GM10266 (cell line): ENCODE results near the gene F8.
"Not testable (repeated sequence)": the region's sequence is repeated elsewhere in the genome, so short reads cannot be mapped to it uniquely, and the experiment has no call there.

Experiments used
- DNase-seq: peaks from one replicate; pipeline ENCODE4 v3.0.0; 2012; ENCODE audit errors: extremely low spot score
- TF ChIP-seq, protein P1 (sequence below): IDR thresholded peaks from 2 replicates; pipeline ENCODE4 v1.5.1; 2012; ENCODE audit warnings: mild to moderate bottlenecking, low read depth; ENCODE audit not compliant: control insufficient read depth, insufficient read depth; ENCODE audit errors: missing control alignments

The F8 gene

DNA sequence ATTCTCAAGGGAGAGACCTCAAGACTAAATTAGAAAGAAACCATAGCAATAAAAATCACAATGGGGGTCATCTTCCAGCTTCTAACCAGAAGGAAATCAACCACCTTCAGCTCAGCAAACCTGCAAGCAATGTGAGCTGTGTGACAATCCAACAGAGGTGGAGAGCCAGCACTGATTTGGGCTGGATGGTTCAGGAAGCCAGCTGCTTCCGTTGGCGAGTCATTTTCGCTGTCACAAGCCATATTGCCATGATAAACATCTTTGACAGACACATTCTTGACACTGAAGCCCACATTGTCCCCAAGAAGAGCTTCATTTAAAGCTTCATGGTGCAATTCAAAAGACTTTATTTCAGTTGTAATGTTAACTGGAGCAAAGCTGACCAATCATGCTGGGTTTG is 113.7 kb downstream of the F8 start:
- DNase-seq = no peak
- TF ChIP-seq, protein P1, sequence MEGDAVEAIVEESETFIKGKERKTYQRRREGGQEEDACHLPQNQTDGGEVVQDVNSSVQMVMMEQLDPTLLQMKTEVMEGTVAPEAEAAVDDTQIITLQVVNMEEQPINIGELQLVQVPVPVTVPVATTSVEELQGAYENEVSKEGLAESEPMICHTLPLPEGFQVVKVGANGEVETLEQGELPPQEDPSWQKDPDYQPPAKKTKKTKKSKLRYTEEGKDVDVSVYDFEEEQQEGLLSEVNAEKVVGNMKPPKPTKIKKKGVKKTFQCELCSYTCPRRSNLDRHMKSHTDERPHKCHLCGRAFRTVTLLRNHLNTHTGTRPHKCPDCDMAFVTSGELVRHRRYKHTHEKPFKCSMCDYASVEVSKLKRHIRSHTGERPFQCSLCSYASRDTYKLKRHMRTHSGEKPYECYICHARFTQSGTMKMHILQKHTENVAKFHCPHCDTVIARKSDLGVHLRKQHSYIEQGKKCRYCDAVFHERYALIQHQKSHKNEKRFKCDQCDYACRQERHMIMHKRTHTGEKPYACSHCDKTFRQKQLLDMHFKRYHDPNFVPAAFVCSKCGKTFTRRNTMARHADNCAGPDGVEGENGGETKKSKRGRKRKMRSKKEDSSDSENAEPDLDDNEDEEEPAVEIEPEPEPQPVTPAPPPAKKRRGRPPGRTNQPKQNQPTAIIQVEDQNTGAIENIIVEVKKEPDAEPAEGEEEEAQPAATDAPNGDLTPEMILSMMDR = no peak

DNA sequence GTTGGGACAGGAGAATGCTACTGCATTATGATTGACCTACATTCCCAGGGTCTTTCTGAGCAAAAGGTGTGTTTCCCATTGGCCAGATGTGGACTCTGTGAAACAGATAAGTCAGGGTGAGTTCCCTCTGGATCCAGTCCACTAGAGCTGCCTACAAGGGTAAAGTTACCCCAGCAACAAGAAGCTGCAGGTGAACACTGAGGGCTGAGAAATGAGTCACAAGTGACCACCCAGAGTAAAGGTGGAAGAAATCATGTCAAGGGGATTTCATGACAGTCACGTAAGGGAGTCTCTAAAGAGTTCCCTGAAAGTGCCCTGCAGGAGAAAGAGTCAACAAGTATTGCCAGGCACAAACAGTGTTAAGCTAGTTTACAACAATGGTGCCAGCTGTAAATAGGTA is 120.1 kb downstream of the F8 start:
- no peak for DNase-seq
- TF ChIP-seq, protein P1 = no peak

DNA sequence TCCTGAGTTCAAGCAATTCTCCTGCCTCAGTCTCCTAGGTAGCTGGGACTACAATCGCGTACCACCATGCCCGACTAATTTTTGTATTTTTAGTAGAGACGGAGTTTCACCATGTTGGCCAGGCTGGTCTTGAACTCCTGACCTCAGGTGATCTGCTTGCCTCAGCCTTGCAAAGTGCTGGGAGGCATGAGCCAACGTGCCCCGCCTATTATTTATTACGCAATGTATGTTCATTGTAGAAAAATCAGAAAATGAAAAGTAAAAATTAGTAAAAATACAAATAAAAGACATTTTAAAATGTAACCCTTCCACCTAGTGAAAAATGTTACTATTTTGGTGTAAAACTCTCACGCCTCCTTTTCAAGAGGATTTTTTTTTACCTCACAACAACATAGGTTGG is 122.2 kb downstream of the F8 start:
- TF ChIP-seq, protein P1 = no peak
- no peak for DNase-seq

DNA sequence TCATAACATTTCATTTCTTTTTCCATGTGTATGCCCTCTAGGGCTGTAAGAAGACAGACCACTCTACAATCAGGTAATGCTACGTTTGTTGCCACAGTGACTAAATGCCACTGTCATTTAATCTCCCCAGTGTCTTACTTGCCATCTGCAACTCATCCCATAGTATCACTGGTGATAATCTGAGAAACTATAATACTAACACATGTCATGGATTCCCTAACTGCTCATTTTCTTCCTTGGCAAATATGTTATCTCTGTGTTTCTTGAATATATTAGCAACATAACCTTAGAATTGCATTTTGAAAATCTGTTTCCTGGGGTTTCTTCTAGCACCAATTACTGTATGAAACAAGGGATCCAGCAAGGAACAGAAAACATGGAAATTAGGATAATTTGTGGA is 130.2 kb downstream of the F8 start:
- TF ChIP-seq, protein P1 = no peak
- no peak for DNase-seq

DNA sequence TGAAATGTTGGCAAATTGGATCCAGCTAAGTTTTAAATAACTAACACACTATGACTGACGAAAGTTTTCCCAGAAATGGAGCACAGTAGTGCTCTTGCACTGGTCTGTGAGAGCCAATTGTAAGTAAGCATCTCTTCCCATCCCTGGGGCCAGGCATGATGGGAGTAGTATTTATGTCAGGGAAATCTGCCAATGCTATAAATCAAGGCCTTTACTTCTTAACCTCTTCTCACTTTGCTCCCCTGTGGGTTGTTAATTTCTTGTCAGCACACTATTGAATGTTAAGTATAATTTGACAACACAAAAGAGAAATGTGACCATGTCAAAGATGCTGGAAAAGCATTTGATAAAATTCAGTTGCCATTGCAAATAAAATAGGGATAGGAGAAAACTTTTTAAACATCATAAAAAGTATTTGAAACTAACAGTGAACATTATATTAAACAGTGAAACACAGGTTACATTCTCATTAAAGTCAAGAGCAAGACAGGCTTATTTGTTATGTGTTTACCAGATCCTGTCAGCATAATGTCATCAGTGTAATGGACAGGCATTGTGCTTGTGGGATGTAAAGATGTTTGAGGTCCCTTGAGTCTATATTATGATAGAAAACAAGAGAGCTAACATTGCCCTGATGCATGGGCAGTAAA is 131.4 kb downstream of the F8 start:
- TF ChIP-seq, protein P1 = no peak
- DNase-seq = no peak

DNA sequence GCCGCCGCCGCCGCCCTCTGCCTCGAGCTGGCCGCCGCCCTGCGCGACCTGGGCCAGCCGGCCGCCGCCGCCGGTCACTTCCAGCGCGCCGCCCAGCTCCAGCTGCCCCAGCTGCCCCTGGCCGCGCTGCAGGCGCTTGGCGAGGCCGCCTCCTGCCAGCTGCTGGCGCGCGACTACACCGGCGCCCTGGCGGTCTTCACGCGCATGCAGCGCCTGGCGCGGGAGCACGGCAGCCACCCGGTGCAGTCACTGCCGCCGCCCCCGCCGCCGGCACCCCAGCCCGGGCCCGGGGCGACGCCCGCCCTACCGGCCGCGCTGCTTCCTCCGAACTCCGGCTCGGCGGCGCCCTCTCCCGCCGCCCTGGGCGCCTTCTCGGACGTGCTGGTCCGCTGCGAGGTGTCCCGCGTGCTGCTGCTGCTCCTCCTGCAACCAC is 135.7 kb downstream of the F8 start:
- not testable (repeated sequence) for DNase-seq

DNA sequence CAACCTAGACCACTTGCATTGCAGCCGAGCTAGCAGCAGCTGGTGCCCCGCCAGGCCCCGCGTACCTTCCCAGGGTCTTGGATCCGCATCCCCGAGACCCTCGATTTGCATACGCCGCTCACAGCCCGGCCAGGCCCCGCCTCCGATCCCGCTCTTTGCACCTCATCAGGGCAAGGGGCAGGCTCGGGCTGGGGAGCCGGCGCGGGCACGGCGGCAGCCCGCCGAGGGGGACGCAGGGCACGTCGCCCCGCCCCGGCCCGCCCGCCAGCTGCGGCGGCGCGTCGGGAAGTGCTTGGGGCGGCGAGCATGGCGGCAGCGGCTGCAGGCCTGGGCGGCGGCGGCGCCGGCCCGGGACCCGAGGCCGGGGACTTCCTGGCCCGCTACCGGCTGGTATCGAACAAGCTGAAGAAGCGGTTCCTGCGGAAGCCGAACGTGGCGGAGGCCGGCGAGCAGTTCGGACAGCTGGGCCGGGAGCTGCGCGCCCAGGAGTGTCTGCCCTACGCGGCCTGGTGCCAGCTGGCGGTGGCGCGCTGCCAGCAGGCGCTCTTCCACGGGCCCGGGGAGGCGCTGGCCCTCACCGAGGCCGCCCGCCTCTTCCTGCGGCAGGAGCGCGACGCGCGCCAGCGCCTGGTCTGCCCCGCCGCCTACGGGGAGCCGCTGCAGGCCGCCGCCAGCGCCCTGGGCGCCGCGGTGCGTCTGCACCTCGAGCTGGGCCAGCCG is 136.3 kb downstream of the F8 start, which contains the start of gene F8A1:
TSS of gene F8A1 (plus strand) at position 287 of the 720 bp plus-strand sequence. CDS start at position 307, 20 bp downstream.
- DNase-seq = not testable (repeated sequence)

DNA sequence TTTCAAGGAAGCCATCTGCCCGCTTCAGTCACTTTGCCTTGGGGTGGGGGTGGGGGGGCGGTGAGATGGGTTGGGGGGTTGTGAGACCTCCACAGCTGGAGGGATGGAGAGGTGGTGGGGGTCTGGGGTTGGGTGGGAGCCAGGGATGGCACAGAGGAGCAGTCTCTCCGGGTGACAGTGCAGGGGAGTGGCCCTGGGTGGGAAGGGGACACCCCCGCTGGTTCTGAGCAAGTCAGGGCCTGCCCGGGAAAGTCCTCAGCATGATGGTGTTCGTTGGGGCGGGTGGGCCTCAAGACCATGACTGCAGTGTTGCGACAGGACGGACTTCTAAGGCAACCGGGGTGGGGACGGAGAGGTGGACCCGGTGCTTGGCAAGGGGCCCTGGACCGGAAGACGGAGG is 137.0 kb downstream of the F8 start:
- not testable (repeated sequence) for DNase-seq

DNA sequence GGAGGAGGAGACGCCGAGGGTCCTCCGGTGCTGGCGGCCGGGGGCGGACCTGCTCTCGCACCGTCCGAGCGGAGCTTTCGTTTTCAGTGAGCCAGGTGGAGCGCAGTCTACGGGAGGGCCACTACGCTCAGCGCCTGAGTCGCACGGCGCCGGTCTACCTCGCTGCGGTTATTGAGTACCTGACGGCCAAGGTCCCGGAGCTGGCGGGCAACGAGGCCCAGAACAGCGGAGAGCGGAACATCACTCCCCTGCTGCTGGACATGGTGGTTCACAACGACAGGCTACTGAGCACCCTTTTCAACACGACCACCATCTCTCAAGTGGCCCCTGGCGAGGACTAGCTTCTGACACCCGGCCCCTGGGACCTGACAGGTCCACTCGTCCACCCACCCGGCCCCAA is 137.5 kb downstream of the F8 start:
- not testable (repeated sequence) for DNase-seq

DNA sequence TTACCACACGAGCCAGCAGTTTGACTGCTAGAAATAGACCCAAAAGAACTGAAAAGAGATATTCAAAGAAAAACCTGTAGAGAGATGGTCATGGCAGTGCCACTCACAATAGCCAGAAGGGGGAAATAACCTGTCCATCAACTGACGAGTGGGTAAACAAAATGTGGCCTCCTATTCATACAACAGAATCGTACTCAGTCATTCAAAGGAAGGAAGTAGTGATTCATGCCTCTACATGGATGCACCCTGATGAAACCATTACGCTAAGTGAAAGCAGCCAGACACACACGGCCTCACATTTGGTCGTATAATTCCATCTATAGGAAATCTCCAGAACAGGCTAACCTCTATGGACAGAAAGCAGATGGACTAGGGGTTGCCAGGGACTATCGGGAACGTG is 138.5 kb downstream of the F8 start:
- not testable (repeated sequence) for DNase-seq
